ENCODE data around the gene CCNL2.
"Not testable (repeated sequence)": the region's sequence is repeated elsewhere in the genome, so short reads cannot be mapped to it uniquely, and the experiment has no call there.

CCNL2 gene

DNA sequence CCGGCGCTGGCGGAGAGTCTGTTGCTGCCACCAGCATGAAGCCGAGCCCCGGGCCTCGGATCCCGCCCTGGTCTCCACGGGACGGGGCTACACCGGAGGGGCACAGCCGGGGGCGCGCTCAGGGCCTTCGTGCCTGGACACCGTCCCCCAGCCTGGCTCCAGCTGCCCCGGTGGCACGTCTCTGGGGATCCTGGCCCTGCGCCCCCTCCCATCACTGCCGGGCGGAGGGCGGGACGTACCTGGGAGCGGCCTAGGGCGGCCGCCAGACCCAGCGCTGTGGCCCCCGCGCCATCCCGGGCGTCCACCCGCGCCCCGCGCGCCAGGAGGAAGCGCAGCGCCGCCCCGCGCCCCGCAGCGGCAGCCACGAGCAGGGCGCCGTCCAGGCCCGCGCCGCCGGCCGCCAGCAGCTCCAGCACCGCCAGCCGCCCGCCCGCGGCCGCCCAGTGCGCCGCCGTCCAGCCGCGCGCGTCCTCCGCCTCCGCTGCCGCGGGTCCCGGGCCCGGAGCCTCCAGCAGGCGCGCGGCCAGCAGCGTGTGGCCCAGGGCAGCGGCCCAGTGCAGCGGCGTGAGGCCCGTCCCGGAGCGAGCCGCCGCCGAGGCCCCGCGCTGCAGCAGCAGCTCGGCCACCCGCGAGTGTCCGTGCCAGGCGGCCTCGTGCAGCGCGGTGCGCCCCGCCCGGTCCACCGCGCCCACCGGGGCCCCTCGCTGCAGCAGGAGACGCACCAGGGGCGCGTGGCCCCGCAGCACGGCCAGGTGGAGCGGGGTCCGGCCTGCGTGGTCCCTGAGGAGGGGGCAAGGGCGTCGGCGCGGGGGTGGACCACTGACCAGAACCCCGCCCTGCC lies 20.9 kb upstream of the CCNL2 start:
- Histone ChIP-seq H3K27me3 (no peaks in the 10 kb centered on the region), H3K27ac (no peak overlapping the region), H3K4me1 (peaks cover 18 to 60% (median 48%) of the 10 kb centered on the region in 10 experiments), H4K20me1 (no peaks in the 10 kb centered on the region; a peak in 1 of 22 replicates), H3K4me3 (no peak overlapping the region), H3K4me2 (peak overlapping the region in 6 of 11 experiments; percentile 1 to 90 (median 38); a peak in 5 of 22 replicates), H3K9me3 (replicated peaks in 1 of 11) (no peaks in the 10 kb centered on the region), H3K36me3 (no peaks in the 10 kb centered on the region), H3K9ac (peak overlapping the region in 4 of 11 experiments; percentile 70 to 77 (median 73); a peak in 4 of 22 replicates)
- TF ChIP-seq Cebpa-rat (IDR thresholded peaks at IDR 0.05): no peak

DNA sequence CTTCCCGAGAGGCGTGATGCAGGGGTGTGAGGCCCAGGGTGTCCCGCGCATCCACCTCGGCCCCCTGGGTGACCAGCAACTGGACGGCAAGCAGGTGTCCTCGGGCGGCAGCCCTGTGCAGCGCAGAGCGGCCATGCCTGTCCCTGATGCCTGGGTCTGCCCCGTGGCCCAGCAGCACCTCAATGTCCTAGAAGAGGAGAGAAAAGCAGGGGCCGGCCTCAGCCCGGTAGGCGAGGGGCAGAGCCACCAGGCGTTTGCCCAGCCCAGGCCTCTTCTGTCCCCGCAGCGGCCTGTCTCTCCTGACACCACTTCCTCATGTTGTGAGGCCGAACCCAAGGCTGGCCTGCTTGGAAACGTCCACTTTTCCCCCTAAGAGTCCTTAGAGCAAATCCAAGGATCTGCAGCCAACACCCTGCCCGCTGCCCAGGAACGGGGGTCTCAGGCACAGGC lies 20.3 kb upstream of the CCNL2 start:
- Histone ChIP-seq H3K27ac (peak overlapping the region in 4 of 11 experiments; percentile 64 to 78 (median 72); a peak in 7 of 22 replicates), H3K9ac (peak overlapping the region in 9 of 11 experiments; percentile 45 to 77 (median 63); a peak in 10 of 22 replicates), H3K4me2 (peak overlapping the region in 9 of 11 experiments; percentile 1 to 90 (median 36); a peak in 9 of 22 replicates), H3K27me3 (no peaks in the 10 kb centered on the region), H3K4me1 (peaks cover 18 to 60% (median 48%) of the 10 kb centered on the region in 10 experiments), H3K9me3 (replicated peaks in 1 of 11) (no peaks in the 10 kb centered on the region), H3K36me3 (no peaks in the 10 kb centered on the region), H4K20me1 (no peaks in the 10 kb centered on the region; a peak in 1 of 22 replicates), H3K4me3 (no peak overlapping the region)
- no peak for TF ChIP-seq Cebpa-rat (IDR thresholded peaks at IDR 0.05)

DNA sequence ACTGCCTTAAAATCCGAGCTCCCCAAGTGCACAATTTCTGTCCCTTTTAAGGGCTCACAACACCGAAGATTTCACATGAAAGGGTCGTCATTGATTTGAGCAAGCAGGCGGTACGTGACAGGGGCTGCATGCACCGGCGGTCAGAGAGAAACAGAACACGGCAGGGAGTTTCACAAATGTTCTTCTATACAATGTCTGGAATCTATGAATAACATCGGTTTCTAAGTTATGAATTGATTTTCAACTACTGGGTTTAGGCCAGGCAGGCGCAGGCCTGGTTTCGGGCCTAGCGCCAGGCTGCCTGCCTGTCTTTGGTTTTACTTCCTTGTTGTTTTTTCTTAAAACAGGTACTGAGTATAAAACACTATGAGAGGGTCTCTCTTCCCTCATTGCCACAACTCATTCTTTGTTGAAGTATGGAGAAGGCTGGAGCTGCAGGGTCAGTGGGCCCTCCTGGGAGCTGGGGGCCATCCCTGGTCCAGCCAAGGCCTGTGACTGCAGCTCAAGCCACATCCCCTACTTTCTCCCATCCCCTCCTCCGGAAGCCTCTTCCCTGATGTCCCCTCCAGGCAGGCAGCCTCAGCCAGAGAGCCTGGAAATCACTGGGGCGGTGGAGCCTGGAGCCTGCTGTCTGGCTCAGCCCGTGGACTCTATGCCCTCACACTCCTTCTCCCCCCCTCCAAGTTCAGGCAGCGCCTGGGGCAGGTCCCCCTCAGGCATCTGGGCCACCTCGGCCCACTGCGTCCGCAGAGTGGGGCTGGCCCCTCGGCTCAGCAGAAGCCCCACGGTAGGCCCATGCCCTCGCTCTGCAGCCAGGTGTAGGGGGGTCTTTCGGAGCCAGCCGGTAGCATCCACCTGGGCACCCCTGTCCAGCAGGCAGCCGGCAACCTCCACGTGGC lies 19.6 kb upstream of the CCNL2 start:
- Histone ChIP-seq H3K4me2 (peak overlapping the region in 9 of 11 experiments; percentile 1 to 58 (median 36); a peak in 12 of 22 replicates), H3K9ac (peak overlapping the region; percentile 30 to 77 (median 61); a peak in 19 of 22 replicates), H4K20me1 (no peaks in the 10 kb centered on the region; a peak in 1 of 22 replicates), H3K9me3 (replicated peaks in 1 of 11) (no peaks in the 10 kb centered on the region), H3K27me3 (no peaks in the 10 kb centered on the region), H3K27ac (peak overlapping the region in 9 of 11 experiments; percentile 39 to 78 (median 64); a peak in 19 of 22 replicates), H3K36me3 (no peaks in the 10 kb centered on the region), H3K4me1 (peaks cover 18 to 57% (median 48%) of the 10 kb centered on the region in 10 experiments), H3K4me3 (no peak overlapping the region)
- TF ChIP-seq Cebpa-rat (IDR thresholded peaks at IDR 0.05): no peak

DNA sequence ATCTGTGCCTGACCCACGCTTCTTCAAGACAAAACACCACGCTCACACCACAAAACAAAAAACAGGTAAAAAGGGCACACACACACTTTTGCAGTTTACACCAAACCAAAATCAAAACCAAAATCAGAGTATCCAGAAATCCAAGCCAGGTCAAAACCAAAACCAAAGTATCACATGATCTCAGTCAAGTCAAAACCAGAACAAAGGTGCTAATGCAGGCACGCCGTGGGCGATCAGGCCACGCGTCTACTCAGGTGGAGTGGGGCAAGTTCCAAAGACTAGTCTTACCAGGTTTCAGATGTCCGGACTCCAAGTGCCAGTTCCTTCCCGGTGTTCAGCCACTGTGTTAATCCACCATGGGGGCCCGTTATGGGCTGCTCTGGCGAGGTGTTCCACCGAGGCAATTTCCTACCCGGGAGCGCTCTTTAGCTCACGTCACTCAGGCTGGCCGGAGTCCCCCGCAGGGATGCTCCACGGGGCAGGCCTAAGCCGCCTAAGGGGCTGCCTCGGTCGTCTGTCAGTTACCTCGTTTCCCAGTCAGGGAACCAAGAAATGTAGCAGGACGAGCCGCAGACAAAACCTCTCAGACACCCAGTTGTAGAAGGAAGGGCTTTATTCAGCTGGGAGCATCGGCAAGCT lies 18.8 kb upstream of the CCNL2 start:
- peak overlapping the region in 8 of 11 experiments; percentile 1 to 58 (median 38); a peak in 11 of 22 replicates for H3K4me2 ChIP-seq
- H3K4me3 ChIP-seq; H3K27me3 ChIP-seq; H3K9me3 ChIP-seq (replicated peaks in 1 of 11); H4K20me1 ChIP-seq; H3K36me3 ChIP-seq: not testable (repeated sequence)
- H3K9ac ChIP-seq: peak overlapping the region; percentile 30 to 77 (median 61); a peak in 19 of 22 replicates
- peak overlapping the region in 9 of 11 experiments; percentile 39 to 78 (median 64); a peak in 15 of 22 replicates for H3K27ac ChIP-seq
- peaks cover 18 to 50% (median 43%) of the 10 kb centered on the region in 10 experiments for H3K4me1 ChIP-seq

DNA sequence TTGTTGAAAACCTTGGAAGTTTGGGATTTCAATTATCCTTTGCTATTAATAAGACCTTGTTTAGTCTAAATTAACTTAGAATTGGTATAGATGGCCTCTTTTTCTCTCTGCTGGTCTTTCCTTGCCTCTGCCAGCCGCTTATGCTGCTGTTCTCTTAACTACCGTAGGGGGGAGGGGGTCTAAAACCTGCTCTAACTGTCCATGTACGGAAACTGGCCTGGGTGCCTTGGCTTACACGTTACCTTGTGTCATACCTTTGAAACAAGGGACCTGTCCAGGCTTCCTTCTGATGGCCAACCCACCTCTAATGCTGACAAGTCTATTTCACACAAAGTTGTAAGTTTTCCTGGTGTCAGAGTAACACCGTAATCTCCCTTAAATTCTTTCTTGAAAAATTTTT lies 18.3 kb upstream of the CCNL2 start:
- H3K27ac ChIP-seq; H3K9me3 ChIP-seq (replicated peaks in 1 of 11); H4K20me1 ChIP-seq; H3K4me3 ChIP-seq; H3K36me3 ChIP-seq; H3K27me3 ChIP-seq; H3K9ac ChIP-seq: not testable (repeated sequence)
- H3K4me2 ChIP-seq: peak overlapping the region in 1 of 11 experiments; percentile 58; a peak in 1 of 22 replicates
- H3K4me1 ChIP-seq: peaks cover 13 to 44% (median 38%) of the 10 kb centered on the region in 10 experiments

DNA sequence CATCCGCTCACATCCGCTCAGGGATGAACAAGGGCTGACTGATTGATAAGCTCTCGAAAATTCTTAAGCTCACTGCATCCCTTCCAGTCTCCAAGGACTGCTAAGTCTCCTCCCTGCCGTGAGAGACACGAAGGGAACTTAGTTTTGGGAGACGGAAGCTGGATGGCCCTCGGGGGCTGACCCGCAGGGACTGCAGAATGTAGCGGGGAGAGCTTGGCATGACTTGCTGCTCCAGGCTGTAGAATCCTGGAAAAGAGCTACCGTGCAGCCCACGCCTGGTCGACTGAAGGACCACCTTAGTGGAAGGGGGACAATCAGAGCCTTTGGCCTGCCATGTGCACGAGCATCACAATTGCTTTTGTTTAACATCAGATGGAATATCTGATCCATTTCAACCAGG lies 16.6 kb upstream of the CCNL2 start:
- Histone ChIP-seq H3K4me3 (no peak overlapping the region), H3K9me3 (replicated peaks in 1 of 11) (peaks cover 13 to 23% (median 18%) of the 10 kb centered on the region in 11 experiments), H3K36me3 (peaks cover 6 to 19% (median 11%) of the 10 kb centered on the region in 11 experiments; a peak in 18 of 22 replicates), H3K27ac (no peak overlapping the region), H3K9ac (no peak overlapping the region; a peak in 1 of 22 replicates), H3K4me2 (no peak overlapping the region), H4K20me1 (no peaks in the 10 kb centered on the region; a peak in 1 of 22 replicates), H3K27me3 (no peaks in the 10 kb centered on the region), H3K4me1 (peaks cover 2 to 28% (median 22%) of the 10 kb centered on the region in 10 experiments; a peak in 18 of 20 replicates)
- TF ChIP-seq Cebpa-rat (IDR thresholded peaks at IDR 0.05): no peak

DNA sequence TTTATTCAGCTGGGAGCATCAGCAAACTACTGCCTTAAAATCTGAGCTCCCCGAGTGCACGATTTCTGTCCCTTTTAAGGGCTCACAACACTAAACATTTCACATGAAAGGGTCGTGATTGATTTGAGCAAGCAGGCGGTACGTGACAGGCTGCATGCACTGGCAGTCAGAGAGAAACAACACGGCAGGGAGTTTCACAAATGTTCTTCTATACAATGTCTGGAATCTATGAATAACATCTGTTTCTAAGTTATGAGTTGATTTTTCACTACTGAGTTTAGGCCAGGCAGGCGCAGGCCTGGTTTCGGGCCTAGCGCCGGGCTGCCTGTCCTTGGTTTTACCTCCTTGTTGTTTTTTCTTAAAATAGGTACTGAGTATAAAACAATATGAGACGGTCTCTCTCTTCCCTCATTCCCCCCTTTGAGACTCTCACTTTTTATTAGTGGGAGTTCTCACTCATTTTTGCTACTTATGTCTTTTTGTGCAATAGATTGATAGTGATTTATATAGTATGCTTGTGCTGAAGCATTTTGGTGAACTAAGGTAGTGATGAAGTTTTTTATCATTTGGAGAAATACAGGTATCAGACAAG lies 13.3 kb upstream of the CCNL2 start:
- H3K36me3 ChIP-seq: peaks cover 7 to 37% (median 25%) of the 10 kb centered on the region in 11 experiments; a peak in 21 of 22 replicates
- H3K27ac ChIP-seq, H3K4me3 ChIP-seq, H3K9ac ChIP-seq, H3K27me3 ChIP-seq, H3K4me2 ChIP-seq: not testable (repeated sequence)
- peaks cover 0 to 22% (median 19%) of the 10 kb centered on the region in 11 experiments; a peak in 17 of 22 replicates for H4K20me1 ChIP-seq
- H3K4me1 ChIP-seq: peaks cover 16 to 18% (median 17%) of the 10 kb centered on the region in 10 experiments
- H3K9me3 ChIP-seq (replicated peaks in 1 of 11): peaks cover 13 to 26% (median 20%) of the 10 kb centered on the region in 11 experiments

DNA sequence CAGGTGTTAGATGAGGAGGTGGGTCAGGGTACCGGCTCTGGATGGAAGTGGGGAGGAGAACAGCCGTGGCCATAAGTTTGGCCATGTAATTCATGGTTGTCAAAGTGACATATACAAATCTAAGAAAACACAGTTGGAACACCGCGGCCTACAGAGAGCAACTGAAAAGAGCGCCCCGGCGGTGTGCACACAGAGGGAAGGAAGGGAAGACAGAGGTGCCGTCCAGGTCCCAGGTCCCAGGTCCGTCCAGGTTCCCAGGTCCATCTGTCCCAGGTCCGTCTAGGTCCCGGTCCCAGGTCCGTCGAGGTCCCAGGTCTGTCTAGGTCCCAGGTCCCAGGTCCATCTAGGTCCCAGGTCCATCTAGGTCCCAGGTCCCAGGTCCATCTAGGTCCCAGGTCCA lies 12.5 kb upstream of the CCNL2 start:
- H3K4me3 ChIP-seq: no peak overlapping the region
- H3K9ac ChIP-seq: no peak overlapping the region
- peaks cover 13 to 26% (median 20%) of the 10 kb centered on the region in 11 experiments for H3K9me3 ChIP-seq (replicated peaks in 1 of 11)
- no peaks in the 10 kb centered on the region for H3K27me3 ChIP-seq
- H3K4me1 ChIP-seq: peaks cover 16 to 18% (median 17%) of the 10 kb centered on the region in 10 experiments
- TF ChIP-seq Cebpa-rat (IDR thresholded peaks at IDR 0.05): no peak
- H3K4me2 ChIP-seq: no peak overlapping the region
- peaks cover 0 to 24% (median 19%) of the 10 kb centered on the region in 11 experiments; a peak in 17 of 22 replicates for H4K20me1 ChIP-seq
- peaks cover 7 to 37% (median 25%) of the 10 kb centered on the region in 11 experiments; a peak in 21 of 22 replicates for H3K36me3 ChIP-seq
- no peak overlapping the region for H3K27ac ChIP-seq

DNA sequence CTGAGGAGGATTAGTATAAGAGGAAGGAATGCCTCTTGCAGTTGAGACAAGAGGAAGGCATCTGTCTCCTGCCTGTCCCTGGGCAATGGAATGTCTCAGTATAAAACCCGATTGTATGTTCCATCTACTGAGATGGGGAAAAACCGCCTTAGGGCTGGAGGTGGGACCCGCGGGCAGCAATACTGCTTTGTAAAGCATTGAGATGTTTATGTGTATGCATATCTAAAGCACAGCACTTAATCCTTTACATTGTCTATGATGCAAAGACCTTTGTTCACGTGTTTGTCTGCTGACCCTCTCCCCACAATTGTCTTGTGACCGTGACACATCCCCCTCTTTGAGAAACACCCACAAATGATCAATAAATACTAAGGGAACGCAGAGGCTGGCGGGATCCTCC lies 11.1 kb upstream of the CCNL2 start:
- not testable (repeated sequence) for H3K4me2 ChIP-seq, H3K9ac ChIP-seq, H3K4me3 ChIP-seq, H3K27ac ChIP-seq, H3K27me3 ChIP-seq
- Histone ChIP-seq H3K9me3 (replicated peaks in 1 of 11) (peaks cover 13 to 26% (median 20%) of the 10 kb centered on the region in 11 experiments), H3K4me1 (peaks cover 27 to 31% (median 29%) of the 10 kb centered on the region in 10 experiments), H3K36me3 (peaks cover 13 to 49% (median 36%) of the 10 kb centered on the region in 11 experiments), H4K20me1 (peaks cover 0 to 36% (median 21%) of the 10 kb centered on the region in 11 experiments; a peak in 17 of 22 replicates)

Measured in BLaER1 treated with 17β-estradiol and CSF1 and Interleukin-3, amounts not matched to agents 10 nM and 100 nM (cell line).